CD4-positive, alpha-beta T cell treated with Interleukin-12 subunit alpha and Interleukin-12 subunit beta, for 1 hour (primary cell): ENCODE results near the gene LRRC3C.
"Not testable (repeated sequence)": the region's sequence is repeated elsewhere in the genome, so short reads cannot be mapped to it uniquely, and the experiment has no call there.

Experiments
- DNase-seq: peaks from one replicate; pipeline ENCODE4 v3.0.0-alpha.2; 2020

The LRRC3C gene

GRCh38 chr17:39924691-39925055 is 2.9 kb upstream of the LRRC3C start:
- DNase-seq = no peak

GRCh38 chr17:39925282-39926134 is 2.0 kb upstream of the LRRC3C start:
- DNase-seq = no peak

- DNase-seq = no peak
Measured at GRCh38 chr17:39926135-39926587, 1.4 kb upstream of the LRRC3C start.

- peak; percentile 76 for DNase-seq
Measured at GRCh38 chr17:39926588-39927100, 888 bp upstream of the LRRC3C start.

- DNase-seq = no peak
Measured at GRCh38 chr17:39927929-39928857, 661 bp downstream of the LRRC3C start.

GRCh38 chr17:39928858-39929645 is 1.5 kb downstream of the LRRC3C start:
- DNase-seq = no peak

- DNase-seq = no peak
Measured at GRCh38 chr17:39929646-39930407, 2.3 kb downstream of the LRRC3C start.

- DNase-seq = no peak
Measured at GRCh38 chr17:39933912-39934311, 6.4 kb downstream of the LRRC3C start.

GRCh38 chr17:39934324-39934723 is 6.8 kb downstream of the LRRC3C start:
- no peak for DNase-seq

- DNase-seq = no peak
Measured at GRCh38 chr17:39935909-39936308, 8.4 kb downstream of the LRRC3C start.

- no peak for DNase-seq
Measured at GRCh38 chr17:39937447-39937846, 9.9 kb downstream of the LRRC3C start.

- DNase-seq = no peak
Measured at GRCh38 chr17:39938140-39938869, 10.8 kb downstream of the LRRC3C start.

GRCh38 chr17:39939106-39939505 is 11.6 kb downstream of the LRRC3C start:
- no peak for DNase-seq

- peak; percentile 41 for DNase-seq
Measured at GRCh38 chr17:39939588-39940419, 12.3 kb downstream of the LRRC3C start.

- DNase-seq = no peak
Measured at GRCh38 chr17:39943702-39944392, 16.3 kb downstream of the LRRC3C start.

- DNase-seq = no peak
Measured at GRCh38 chr17:39944393-39944711, 16.8 kb downstream of the LRRC3C start.

- no peak for DNase-seq
Measured at GRCh38 chr17:39946551-39947330, 19.2 kb downstream of the LRRC3C start.

- not testable (repeated sequence) for DNase-seq
Measured at GRCh38 chr17:39948489-39948828, 20.9 kb downstream of the LRRC3C start.

GRCh38 chr17:39949028-39949427 is 21.5 kb downstream of the LRRC3C start:
- no peak for DNase-seq
